ENCODE results near the gene GASK1A. TPM values are rescaled to one million over a fixed set of nuclear protein-coding genes. Genes with fewer than 3 reads are reported as not detected.

Gene GASK1A
- total and polyA plus RNA-seq, 2 of the 8 experiments (the other 6 are each of a cell fraction or from before 2014, with no cell fraction given): 4.7 to 7.9 TPM

- TF ChIP-seq CTCF (IDR thresholded peaks at IDR 0.05; ENCODE audit: control extremely low read depth in 1 of 3, insufficient read depth in 1 of 3, low read depth in 1 of 3, low read length in 3 of 3): no peak
- TF ChIP-seq CHD2 (IDR thresholded peaks at IDR 0.05; ENCODE audit: low read length): no peak
- TF ChIP-seq POU5F1 (IDR thresholded peaks at IDR 0.05; ENCODE audit: low read depth, low read length): no peak
- TF ChIP-seq MAX (IDR thresholded peaks at IDR 0.05): no peak
Observed at GRCh38 chr3:43028678-43029490, 49.8 kb downstream of the GASK1A start (continued).
